Activated CD4-positive, alpha-beta T cell treated with anti-CD3 and anti-CD28 coated beads for 36 hours (primary cell): ENCODE measurements around the gene CEP44. TPM values are rescaled to one million over a fixed set of nuclear protein-coding genes. Genes with fewer than 3 reads are reported as not detected.
"Not testable (repeated sequence)": the region's sequence is repeated elsewhere in the genome, so short reads cannot be mapped to it uniquely, and the experiment has no call there.

Source experiments
- ATAC-seq: fragments of 200-7000 bp; cut with Tn5 transposase; one replicate; pipeline ENCODE4 v1.10.0; 2021; ENCODE audit warnings: mild to moderate bottlenecking, moderate library complexity
- CTCF ChIA-PET: fragments of 350-600 bp; sonication (Branson Sonifier 250); formaldehyde crosslinking; loops from one replicate; lab custom pipeline; 2021; ENCODE audit warnings: antibody characterized with exemption; lab: Charles Lee
- POLR2A ChIA-PET: fragments of 350-600 bp; sonication (Branson Sonifier 250); formaldehyde crosslinking; loops from one replicate; lab custom pipeline; 2021; ENCODE audit warnings: antibody characterized with exemption, inconsistent platforms; lab: Charles Lee
- DNase-seq: peaks from one replicate; pipeline ENCODE4 v3.0.0-alpha.2; 2020
- H3K27ac Mint-ChIP-seq: one replicate; pipeline ENCODE4 v1.8.0; 2021; ENCODE audit warnings: mixed read lengths
- H3K27me3 Mint-ChIP-seq: one replicate; pipeline ENCODE4 v1.8.0; 2021; ENCODE audit warnings: mixed read lengths
- H3K36me3 Mint-ChIP-seq: one replicate; pipeline ENCODE4 v1.8.0; 2021; ENCODE audit warnings: low read depth, mixed read lengths
- H3K4me1 Mint-ChIP-seq: one replicate; pipeline ENCODE4 v1.8.0; 2021; ENCODE audit warnings: mixed read lengths
- H3K4me3 Mint-ChIP-seq: one replicate; pipeline ENCODE4 v1.8.0; 2021; ENCODE audit warnings: mild to moderate bottlenecking, moderate library complexity, mixed read lengths
- H3K9me3 Mint-ChIP-seq: one replicate; pipeline ENCODE4 v1.8.0; 2021; ENCODE audit warnings: low read depth, mixed read lengths
- intact Hi-C, 2 experiments: fragments of 100-400 bp; cut with DNase I in 1 of 2; cut with micrococcal nuclease in 1 of 2; formaldehyde crosslinking; loops; one replicate each; pipeline versions ENCODE4 v1.14.2 to v1.15.1; 2022 to 2024; cut with DNase I, micrococcal nuclease
- total RNA-seq, 2 experiments: library from RNA; stranded (reverse); gene quantifications; one replicate each; pipeline ENCODE4 v1.2.3, GENCODE V29; 2021

Gene CEP44
- total RNA-seq, 2 experiments from 2014 or later = 20.1 to 30.1 TPM

DNA sequence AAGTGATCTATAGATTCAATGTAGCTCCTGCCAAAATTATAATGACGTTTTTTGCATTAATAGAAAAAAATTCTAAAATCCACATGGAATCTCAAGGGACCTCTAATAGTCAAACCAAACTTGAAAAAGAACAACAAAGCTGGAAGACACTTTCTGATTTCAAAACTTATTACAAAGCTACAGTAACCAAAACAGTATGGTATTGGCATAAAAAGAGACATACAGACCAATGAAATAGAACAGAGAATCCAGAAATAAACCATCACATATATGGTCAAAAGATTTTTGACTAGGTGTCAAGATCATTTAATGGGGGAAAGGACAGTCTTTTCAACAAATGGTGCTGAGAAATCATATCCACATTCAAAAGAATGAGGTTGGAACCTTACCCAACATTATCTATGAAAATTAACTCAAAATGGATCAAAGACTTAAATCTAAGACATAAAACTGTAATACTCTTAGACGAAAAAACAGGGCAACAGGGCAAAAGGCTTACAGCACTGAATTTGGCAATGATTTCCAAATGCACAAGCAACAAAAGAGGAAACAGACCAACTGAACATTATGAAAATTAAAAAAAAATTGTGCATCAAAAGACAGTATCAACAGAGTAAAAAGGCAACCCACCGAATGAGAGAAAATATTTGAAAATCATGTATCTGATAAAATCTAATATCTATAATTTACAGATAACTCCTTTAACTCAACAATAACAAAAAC is 4.1 kb upstream of the CEP44 start:
- POLR2A ChIA-PET = no interaction called here
- no peak overlapping the region for H3K4me3 Mint-ChIP-seq
- H3K36me3 Mint-ChIP-seq = peaks cover 10% of the 10 kb centered on the region
- CTCF ChIA-PET = interaction anchor here (1.2 kb wide), 1 partner anchor 9 kb away, joined by 3 read pairs; no protein-coding TSS in a partner anchor
- H3K9me3 Mint-ChIP-seq = no peaks in the 10 kb centered on the region
- no peak overlapping the region for H3K27ac Mint-ChIP-seq
- ATAC-seq (no peak), DNase-seq (no peak)
- H3K4me1 Mint-ChIP-seq = peaks cover 57% of the 10 kb centered on the region
- intact Hi-C loops = loop anchor here (5.0 to 10.0 kb wide), 3 partner anchors 775 to 1107 kb away; partner anchors contain the start of gene HMGB2 (in 1 of the 2)
- no peaks in the 10 kb centered on the region for H3K27me3 Mint-ChIP-seq

GRCh38 chr4:174281182-174281737 is 2.5 kb upstream of the CEP44 start:
- ATAC-seq (no peak), DNase-seq (no peak)
- intact Hi-C loops = loop anchor here (5.0 to 10.0 kb wide), 3 partner anchors 776 to 1109 kb away; partner anchors contain the start of gene HMGB2 (in 1 of the 2)
- H3K4me1 Mint-ChIP-seq = peaks cover 60% of the 10 kb centered on the region
- ChIA-PET CTCF (no interaction called here), POLR2A (no interaction called here)
- no peaks in the 10 kb centered on the region for H3K27me3 Mint-ChIP-seq
- H3K9me3 Mint-ChIP-seq = no peaks in the 10 kb centered on the region
- H3K27ac Mint-ChIP-seq = no peak overlapping the region
- no peak overlapping the region for H3K4me3 Mint-ChIP-seq
- H3K36me3 Mint-ChIP-seq = peaks cover 10% of the 10 kb centered on the region

DNA sequence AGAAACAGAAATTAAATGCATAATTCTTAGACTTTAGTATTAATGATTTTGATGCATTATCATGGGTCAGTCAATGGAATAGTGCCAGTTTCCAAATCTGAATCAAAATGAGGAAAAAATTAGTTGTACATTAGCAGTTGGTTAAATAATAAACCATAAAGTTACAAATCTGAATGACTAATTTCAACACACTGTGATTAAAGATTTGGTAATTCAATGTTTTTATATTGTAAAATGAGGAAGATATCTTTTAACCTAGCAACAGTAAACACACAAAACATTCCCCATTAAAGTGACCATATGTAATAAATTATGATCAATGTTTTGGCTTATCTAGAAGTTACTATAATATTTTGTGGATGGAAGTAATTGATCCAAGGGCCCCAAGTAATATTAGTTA is 1.8 kb upstream of the CEP44 start:
- no peaks in the 10 kb centered on the region for H3K27me3 Mint-ChIP-seq
- peak overlapping the region; percentile 98 for H3K4me3 Mint-ChIP-seq
- ATAC-seq (no peak), DNase-seq (no peak)
- no peaks in the 10 kb centered on the region for H3K9me3 Mint-ChIP-seq
- intact Hi-C loops = loop anchor here (2.0 to 10.0 kb wide), 6 partner anchors 777 to 1913 kb away; partner anchors contain the start of genes HMGB2 (in 2 of the 2), SAP30 (in 1 of the 2) and SPATA4 (in 1 of the 2)
- CTCF ChIA-PET = interaction anchor here (1.2 kb wide), 1 partner anchor 59 kb away, joined by 3 read pairs; no protein-coding TSS in a partner anchor
- peaks cover 15% of the 10 kb centered on the region for H3K36me3 Mint-ChIP-seq
- POLR2A ChIA-PET = interaction anchor here (0.7 kb wide), 1 partner anchor 910 kb away, joined by 3 read pairs; no protein-coding TSS in a partner anchor
- no peak overlapping the region for H3K27ac Mint-ChIP-seq
- H3K4me1 Mint-ChIP-seq = peaks cover 65% of the 10 kb centered on the region

DNA sequence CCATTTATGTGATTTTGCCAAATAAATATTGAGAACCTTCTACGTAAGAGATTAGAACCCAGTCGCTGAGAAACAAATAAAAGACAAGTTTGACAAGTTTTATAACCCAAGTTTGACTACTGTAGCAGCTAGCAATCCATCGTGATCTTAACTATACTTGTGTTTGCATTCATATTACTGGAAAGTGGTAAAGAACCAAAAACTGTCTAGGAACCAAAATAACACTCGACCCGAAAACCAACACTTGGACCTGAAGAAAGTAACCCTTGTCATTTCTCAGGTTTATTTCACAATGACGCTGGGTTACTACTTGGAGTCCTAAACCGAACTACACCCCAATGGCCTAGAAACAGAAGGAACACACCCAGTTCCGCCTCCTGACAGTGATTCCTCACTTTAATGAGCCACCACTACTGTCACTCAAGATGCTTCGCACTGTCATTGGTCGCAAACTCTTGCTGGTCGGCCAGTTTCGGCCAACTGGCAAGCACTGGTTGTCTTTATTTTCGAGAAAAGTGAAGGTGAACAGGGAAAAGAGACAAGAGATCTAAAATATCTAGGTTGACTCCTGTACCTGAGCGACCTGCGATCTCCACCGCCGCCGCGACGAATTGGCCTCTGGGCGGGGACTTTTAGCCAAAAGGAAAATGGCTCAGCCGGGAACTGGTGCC is 740 bp upstream of the CEP44 start:
- H3K27ac Mint-ChIP-seq = peak overlapping the region; percentile 100
- DNase-seq (peak; percentile 84), ATAC-seq (peak; percentile 97)
- no peaks in the 10 kb centered on the region for H3K27me3 Mint-ChIP-seq
- peaks cover 64% of the 10 kb centered on the region for H3K4me1 Mint-ChIP-seq
- intact Hi-C loops = loop anchor here (1.0 to 10.0 kb wide), 7 partner anchors 778 to 1912 kb away; partner anchors contain the start of genes HMGB2 (in 2 of the 2), SAP30 (in 2 of the 2) and SPATA4 (in 1 of the 2)
- peaks cover 18% of the 10 kb centered on the region for H3K36me3 Mint-ChIP-seq
- ChIA-PET CTCF (interaction anchor here (1.0 to 1.2 kb wide), 2 partner anchors 60 to 777 kb away, joined by 3 read pairs; no protein-coding TSS in a partner anchor), POLR2A (interaction anchor here (0.5 to 0.7 kb wide), 2 partner anchors 912 to 949 kb away, joined by 3 read pairs; partner anchors contain the start of gene HMGB2)
- no peaks in the 10 kb centered on the region for H3K9me3 Mint-ChIP-seq
- peak overlapping the region; percentile 98 for H3K4me3 Mint-ChIP-seq

DNA sequence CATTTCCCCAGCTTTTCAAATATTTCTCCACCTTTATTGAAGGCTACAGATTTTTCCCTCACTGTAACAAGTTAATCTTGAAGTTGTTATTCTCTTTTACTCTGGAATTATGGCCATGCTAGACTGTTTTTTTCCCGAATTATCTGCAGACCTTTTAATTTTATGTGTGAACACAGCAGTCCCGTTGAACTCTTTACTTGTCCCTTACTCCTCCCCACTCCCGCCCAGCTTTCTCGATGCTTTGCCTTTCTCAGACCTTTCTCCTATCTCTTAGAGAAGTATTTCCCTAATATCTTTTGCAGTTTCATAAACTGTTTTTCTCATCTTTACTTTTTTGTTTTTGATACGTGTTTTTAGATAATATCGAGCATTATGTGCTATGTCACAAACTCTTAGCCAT is 776 bp downstream of the CEP44 start:
- Mint-ChIP-seq H3K27ac (peak overlapping the region; percentile 100), H3K4me3 (peak overlapping the region; percentile 98), H3K36me3 (peaks cover 14% of the 10 kb centered on the region), H3K9me3 (no peaks in the 10 kb centered on the region), H3K4me1 (peaks cover 55% of the 10 kb centered on the region), H3K27me3 (no peaks in the 10 kb centered on the region)
- DNase-seq (no peak), ATAC-seq (no peak)
- intact Hi-C loops = loop anchor here (5.0 to 10.0 kb wide), 3 partner anchors 780 to 1112 kb away; partner anchors contain the start of gene HMGB2 (in 1 of the 2)
- POLR2A ChIA-PET = no interaction called here
- CTCF ChIA-PET = interaction anchor here (0.6 kb wide), 2 partner anchors 20 to 70 kb away, joined by 3 read pairs; no protein-coding TSS in a partner anchor

GRCh38 chr4:174286870-174287269 is 3.2 kb downstream of the CEP44 start:
- no peaks in the 10 kb centered on the region for H3K27me3 Mint-ChIP-seq
- DNase-seq = no peak
- intact Hi-C loops = loop anchor here in 1 of 2 experiments (10.0 kb wide), 1 partner anchor 782 kb away; no protein-coding TSS in a partner anchor
- H3K9me3 Mint-ChIP-seq = no peaks in the 10 kb centered on the region
- POLR2A ChIA-PET = no interaction called here
- CTCF ChIA-PET = interaction anchor here (0.8 to 1.2 kb wide), 2 partner anchors 32 to 65 kb away, joined by 4 to 5 read pairs; no protein-coding TSS in a partner anchor
- H3K4me3 Mint-ChIP-seq = no peak overlapping the region
- H3K4me1 Mint-ChIP-seq = peaks cover 39% of the 10 kb centered on the region
- H3K36me3 Mint-ChIP-seq = peaks cover 20% of the 10 kb centered on the region
- no peak for ATAC-seq
- no peak overlapping the region for H3K27ac Mint-ChIP-seq

GRCh38 chr4:174292473-174292872 is 8.8 kb downstream of the CEP44 start:
- no peak overlapping the region for H3K27ac Mint-ChIP-seq
- CTCF ChIA-PET = no interaction called here

GRCh38 chr4:174294641-174295040 is 10.9 kb downstream of the CEP44 start:
- CTCF ChIA-PET, H3K4me3 Mint-ChIP-seq, POLR2A ChIA-PET, DNase-seq, ATAC-seq, H3K27me3 Mint-ChIP-seq, H3K27ac Mint-ChIP-seq, intact Hi-C loops, H3K4me1 Mint-ChIP-seq, H3K9me3 Mint-ChIP-seq: not testable (repeated sequence)
- peaks cover 40% of the 10 kb centered on the region for H3K36me3 Mint-ChIP-seq

More at GRCh38 chr4:174292473-174292872, 8.8 kb downstream of the CEP44 start:
- DNase-seq (no peak), ATAC-seq (no peak)
- Mint-ChIP-seq H3K27me3 (no peaks in the 10 kb centered on the region), H3K9me3 (peaks cover 10% of the 10 kb centered on the region), H3K36me3 (peaks cover 35% of the 10 kb centered on the region), H3K4me3 (no peak overlapping the region), H3K4me1 (peaks cover 7% of the 10 kb centered on the region)
- POLR2A ChIA-PET = interaction anchor here (0.6 kb wide), 1 partner anchor 1981 kb away, joined by 3 read pairs; no protein-coding TSS in a partner anchor
- intact Hi-C loops = no loop called here

DNA sequence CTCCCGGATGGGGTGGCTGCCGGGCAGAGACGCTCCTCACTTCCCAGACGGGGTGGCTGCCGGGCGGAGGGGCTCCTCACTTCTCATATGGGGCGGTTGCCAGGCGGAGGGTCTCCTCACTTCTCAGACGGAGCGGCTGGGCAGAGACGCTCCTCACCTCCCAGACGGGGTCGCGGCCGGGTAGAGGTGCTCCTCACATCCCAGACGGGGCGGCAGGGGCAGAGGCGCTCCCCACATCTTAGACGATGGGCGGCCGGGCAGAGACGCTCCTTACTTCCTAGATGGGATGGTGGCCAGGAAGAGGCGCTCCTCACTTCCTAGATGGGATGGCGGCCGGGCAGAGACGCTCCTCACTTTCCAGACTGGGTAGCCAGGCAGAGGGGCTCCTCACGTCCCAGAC is 11.4 kb downstream of the CEP44 start:
- POLR2A ChIA-PET, intact Hi-C loops, DNase-seq, H3K27me3 Mint-ChIP-seq, ATAC-seq, H3K9me3 Mint-ChIP-seq, H3K27ac Mint-ChIP-seq, CTCF ChIA-PET, H3K4me3 Mint-ChIP-seq, H3K4me1 Mint-ChIP-seq: not testable (repeated sequence)
- H3K36me3 Mint-ChIP-seq = peaks cover 43% of the 10 kb centered on the region

DNA sequence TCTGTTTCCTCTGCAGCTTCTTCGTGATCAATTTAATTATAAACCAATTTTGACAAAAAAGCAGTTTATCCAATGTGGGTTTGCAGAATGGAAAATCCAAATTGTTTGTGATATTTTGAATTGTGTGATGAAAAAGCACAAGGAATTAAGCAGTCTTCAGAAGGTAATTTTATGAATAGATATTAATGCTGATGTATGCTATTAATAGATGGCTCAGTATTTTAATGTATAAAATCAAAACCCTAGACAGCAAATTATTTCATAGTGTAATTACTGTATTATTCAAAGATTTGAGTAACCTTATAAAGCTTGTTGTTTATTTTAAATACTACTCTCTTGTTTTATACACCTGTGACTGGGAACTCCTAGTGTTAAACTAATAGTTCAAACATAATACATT is 20.0 kb downstream of the CEP44 start:
- H3K27me3 Mint-ChIP-seq = no peaks in the 10 kb centered on the region
- ChIA-PET CTCF (no interaction called here), POLR2A (no interaction called here)
- intact Hi-C loops = no loop called here
- peaks cover 40% of the 10 kb centered on the region for H3K36me3 Mint-ChIP-seq
- ATAC-seq = no peak
- H3K27ac Mint-ChIP-seq = no peak overlapping the region
- H3K4me3 Mint-ChIP-seq = no peak overlapping the region
- H3K4me1 Mint-ChIP-seq = peaks cover 9% of the 10 kb centered on the region
- no peaks in the 10 kb centered on the region for H3K9me3 Mint-ChIP-seq
- DNase-seq = no peak

DNA sequence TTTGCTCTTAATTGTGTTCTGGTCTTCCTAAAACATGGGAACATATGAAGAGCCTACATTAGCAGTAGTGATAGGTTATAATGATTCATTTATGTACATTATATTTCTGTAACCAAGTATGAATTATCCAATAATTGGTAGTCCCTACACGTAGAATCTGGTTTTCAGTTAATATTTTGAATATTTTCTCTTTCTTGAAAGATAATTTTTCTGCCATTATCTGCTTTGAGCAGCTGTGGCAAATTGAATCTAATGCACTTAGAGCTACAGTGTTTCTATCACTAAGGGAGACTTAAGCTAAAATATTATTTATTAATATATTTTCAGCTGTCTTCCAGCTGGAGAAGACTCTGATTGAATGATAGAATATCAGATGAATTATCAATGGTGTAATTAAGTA is 21.0 kb downstream of the CEP44 start:
- no peaks in the 10 kb centered on the region for H3K9me3 Mint-ChIP-seq
- no peak for DNase-seq
- H3K27ac Mint-ChIP-seq = no peak overlapping the region
- H3K4me1 Mint-ChIP-seq = peaks cover 9% of the 10 kb centered on the region
- H3K4me3 Mint-ChIP-seq = no peak overlapping the region
- no peaks in the 10 kb centered on the region for H3K27me3 Mint-ChIP-seq
- H3K36me3 Mint-ChIP-seq = peaks cover 38% of the 10 kb centered on the region
- ChIA-PET POLR2A (no interaction called here), CTCF (interaction anchor here (1.3 kb wide), 1 partner anchor 14 kb away, joined by 3 read pairs; no protein-coding TSS in a partner anchor)
- intact Hi-C loops = no loop called here
- no peak for ATAC-seq
